RWPE2 (cell line): ENCODE results near the gene COX17.

Source experiments
- ATAC-seq: fragments of 200-7000 bp; cut with Tn5 transposase; 3 replicates; pipeline ENCODE4 v1.9.1; 2021; ENCODE audit warnings: low read depth
- DNase-seq: peaks from one replicate; pipeline ENCODE4 v3.0.0-alpha.2; 2020; ENCODE audit warnings: low spot score
- H3K27ac ChIP-seq: fragments of 450-650 bp; 2 replicates; pipeline ENCODE4 v1.5.1; 2017; ENCODE audit warnings: mild to moderate bottlenecking; ENCODE audit not compliant: poor library complexity, severe bottlenecking
- H3K27me3 ChIP-seq: fragments of 250-450 bp; sonication (Bioruptor Pico); 2 replicates; pipeline ENCODE4 v1.5.1; 2021; ENCODE audit warnings: mild to moderate bottlenecking, moderate library complexity; ENCODE audit not compliant: insufficient read depth, poor library complexity, severe bottlenecking
- H3K36me3 ChIP-seq: fragments of 250-450 bp; sonication (Bioruptor Pico); 2 replicates; pipeline ENCODE4 v1.5.1; 2020; ENCODE audit warnings: low read depth, mild to moderate bottlenecking, moderate library complexity
- H3K4me1 ChIP-seq: fragments of 250-450 bp; sonication (Bioruptor Pico); 2 replicates; pipeline ENCODE4 v1.5.1; 2021; ENCODE audit warnings: mild to moderate bottlenecking, moderate library complexity; ENCODE audit not compliant: insufficient read depth, poor library complexity, severe bottlenecking
- H3K4me3 ChIP-seq: fragments of 250-450 bp; sonication (Bioruptor Pico); 2 replicates; pipeline ENCODE4 v1.5.1; 2021; ENCODE audit warnings: mild to moderate bottlenecking, moderate library complexity; ENCODE audit not compliant: severe bottlenecking
- H3K9me3 ChIP-seq: fragments of 250-450 bp; sonication (Bioruptor Pico); 2 replicates; pipeline ENCODE4 v1.5.1; 2021; ENCODE audit warnings: mild to moderate bottlenecking, moderate library complexity; ENCODE audit not compliant: severe bottlenecking
- TF ChIP-seq, protein P1 (sequence below): fragments of 450-650 bp; IDR thresholded peaks from one replicate; pipeline ENCODE4 v1.5.1; 2017; ENCODE audit warnings: mild to moderate bottlenecking, moderate library complexity; ENCODE audit not compliant: poor library complexity, severe bottlenecking

The COX17 gene

GRCh38 chr3:119642746-119643473, 34.3 kb downstream of the COX17 start:
- TF ChIP-seq, protein P1, sequence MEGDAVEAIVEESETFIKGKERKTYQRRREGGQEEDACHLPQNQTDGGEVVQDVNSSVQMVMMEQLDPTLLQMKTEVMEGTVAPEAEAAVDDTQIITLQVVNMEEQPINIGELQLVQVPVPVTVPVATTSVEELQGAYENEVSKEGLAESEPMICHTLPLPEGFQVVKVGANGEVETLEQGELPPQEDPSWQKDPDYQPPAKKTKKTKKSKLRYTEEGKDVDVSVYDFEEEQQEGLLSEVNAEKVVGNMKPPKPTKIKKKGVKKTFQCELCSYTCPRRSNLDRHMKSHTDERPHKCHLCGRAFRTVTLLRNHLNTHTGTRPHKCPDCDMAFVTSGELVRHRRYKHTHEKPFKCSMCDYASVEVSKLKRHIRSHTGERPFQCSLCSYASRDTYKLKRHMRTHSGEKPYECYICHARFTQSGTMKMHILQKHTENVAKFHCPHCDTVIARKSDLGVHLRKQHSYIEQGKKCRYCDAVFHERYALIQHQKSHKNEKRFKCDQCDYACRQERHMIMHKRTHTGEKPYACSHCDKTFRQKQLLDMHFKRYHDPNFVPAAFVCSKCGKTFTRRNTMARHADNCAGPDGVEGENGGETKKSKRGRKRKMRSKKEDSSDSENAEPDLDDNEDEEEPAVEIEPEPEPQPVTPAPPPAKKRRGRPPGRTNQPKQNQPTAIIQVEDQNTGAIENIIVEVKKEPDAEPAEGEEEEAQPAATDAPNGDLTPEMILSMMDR, result no peak
- H3K27me3 ChIP-seq, result no peaks in the 10 kb centered on the region
- peaks cover 26% of the 10 kb centered on the region for H3K4me1 ChIP-seq
- H3K27ac ChIP-seq, result no peak overlapping the region
- H3K9me3 ChIP-seq, result no peaks in the 10 kb centered on the region
- no peaks in the 10 kb centered on the region for H3K36me3 ChIP-seq
- ATAC-seq (no peak), DNase-seq (no peak)
- H3K4me3 ChIP-seq, result no peak overlapping the region

- peaks cover 30% of the 10 kb centered on the region for H3K4me1 ChIP-seq
- no peaks in the 10 kb centered on the region for H3K9me3 ChIP-seq
- H3K27me3 ChIP-seq, result no peaks in the 10 kb centered on the region
- DNase-seq, result no peak
- no peak for ATAC-seq
- no peak overlapping the region for H3K27ac ChIP-seq
- TF ChIP-seq, protein P1, result no peak
- no peaks in the 10 kb centered on the region for H3K36me3 ChIP-seq
- no peak overlapping the region for H3K4me3 ChIP-seq
Observed at GRCh38 chr3:119641416-119641815, 35.8 kb downstream of the COX17 start.

- no peaks in the 10 kb centered on the region for H3K27me3 ChIP-seq
- TF ChIP-seq, protein P1, result no peak
- no peak overlapping the region for H3K4me3 ChIP-seq
- no peaks in the 10 kb centered on the region for H3K9me3 ChIP-seq
- no peaks in the 10 kb centered on the region for H3K36me3 ChIP-seq
- peaks cover 30% of the 10 kb centered on the region for H3K4me1 ChIP-seq
- H3K27ac ChIP-seq, result peak overlapping the region; percentile 53
- ATAC-seq, result no peak
- DNase-seq, result no peak
Observed at GRCh38 chr3:119639494-119640350, 37.5 kb downstream of the COX17 start.

DNA sequence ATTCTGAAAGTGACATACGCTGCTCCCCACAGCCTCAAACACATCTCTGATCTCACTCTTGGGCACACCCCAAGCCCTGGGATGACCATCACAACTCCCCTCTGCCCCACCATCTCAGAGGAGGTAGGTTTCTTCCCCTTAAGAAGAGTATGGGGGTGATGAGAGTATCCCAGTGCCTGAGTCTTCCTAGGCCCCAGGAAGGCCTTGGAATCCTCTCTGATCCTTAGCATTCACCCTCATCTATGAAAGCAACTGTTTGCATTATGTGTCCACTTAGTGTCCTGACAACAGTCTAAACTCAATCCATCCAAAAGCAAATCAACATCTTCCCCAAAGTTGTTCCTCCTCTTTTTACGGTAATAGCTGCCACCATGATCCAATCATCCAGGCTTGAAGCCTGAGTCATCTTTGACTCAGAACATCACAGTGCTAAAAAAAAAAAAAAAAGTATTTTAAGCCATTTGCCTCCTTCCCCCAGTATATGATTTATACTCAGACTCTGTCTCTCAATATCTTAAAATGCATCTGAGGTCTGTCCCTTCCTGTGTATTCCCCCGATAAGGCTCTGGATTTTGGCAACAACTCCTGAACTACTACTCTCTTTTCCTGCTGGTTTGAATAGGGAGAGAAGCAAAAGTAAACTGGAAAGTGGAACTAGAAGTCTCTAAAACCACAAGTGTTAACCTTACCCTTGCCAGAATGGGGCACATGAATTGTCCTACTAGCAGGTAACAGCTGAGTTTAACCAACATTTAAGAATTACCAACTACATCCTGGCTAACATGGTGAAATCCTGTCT, 39.3 kb downstream of the COX17 start:
- H3K4me3 ChIP-seq, result no peak overlapping the region
- H3K36me3 ChIP-seq, result no peaks in the 10 kb centered on the region
- DNase-seq, result no peak
- H3K27me3 ChIP-seq, result no peaks in the 10 kb centered on the region
- peak overlapping the region; percentile 53 for H3K27ac ChIP-seq
- peak; percentile 77 for ATAC-seq
- TF ChIP-seq, protein P1, result no peak
- no peaks in the 10 kb centered on the region for H3K9me3 ChIP-seq
- H3K4me1 ChIP-seq, result peaks cover 20% of the 10 kb centered on the region
